22Rv1 (cell line): Measurements from ENCODE around the gene PALD1.

Experiments
- ZFX ChIP-seq: fragments of 450-650 bp; IDR thresholded peaks from 2 replicates; pipeline ENCODE4 v1.6.1; 2017; ENCODE audit warnings: antibody characterized with exemption, borderline replicate concordance
- TF ChIP-seq, protein P1 (sequence below): fragments of 450-650 bp; IDR thresholded peaks from 2 replicates; pipeline ENCODE4 v1.5.1; 2017; ENCODE audit warnings: mild to moderate bottlenecking

DNA sequence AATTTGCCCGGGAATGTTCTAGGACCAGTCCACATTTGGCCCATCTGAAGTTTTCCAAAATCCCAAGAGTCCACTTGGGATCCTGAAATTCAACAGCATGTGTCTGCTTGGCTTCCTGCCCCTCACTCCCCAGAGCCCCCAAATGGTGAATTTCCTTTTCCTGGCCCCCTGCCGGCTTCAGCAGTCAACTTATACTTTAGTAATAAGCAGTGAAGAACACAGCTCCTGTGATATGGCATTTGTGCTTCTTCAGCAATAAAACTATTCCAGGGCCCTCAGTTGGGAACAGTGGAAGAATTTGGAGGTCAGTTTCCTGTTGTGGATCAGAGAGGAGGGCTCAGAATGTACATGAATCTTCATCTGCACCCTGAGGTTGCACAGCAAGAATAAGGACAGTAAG is 72.9 kb downstream of the PALD1 start:
- TF ChIP-seq, protein P1, sequence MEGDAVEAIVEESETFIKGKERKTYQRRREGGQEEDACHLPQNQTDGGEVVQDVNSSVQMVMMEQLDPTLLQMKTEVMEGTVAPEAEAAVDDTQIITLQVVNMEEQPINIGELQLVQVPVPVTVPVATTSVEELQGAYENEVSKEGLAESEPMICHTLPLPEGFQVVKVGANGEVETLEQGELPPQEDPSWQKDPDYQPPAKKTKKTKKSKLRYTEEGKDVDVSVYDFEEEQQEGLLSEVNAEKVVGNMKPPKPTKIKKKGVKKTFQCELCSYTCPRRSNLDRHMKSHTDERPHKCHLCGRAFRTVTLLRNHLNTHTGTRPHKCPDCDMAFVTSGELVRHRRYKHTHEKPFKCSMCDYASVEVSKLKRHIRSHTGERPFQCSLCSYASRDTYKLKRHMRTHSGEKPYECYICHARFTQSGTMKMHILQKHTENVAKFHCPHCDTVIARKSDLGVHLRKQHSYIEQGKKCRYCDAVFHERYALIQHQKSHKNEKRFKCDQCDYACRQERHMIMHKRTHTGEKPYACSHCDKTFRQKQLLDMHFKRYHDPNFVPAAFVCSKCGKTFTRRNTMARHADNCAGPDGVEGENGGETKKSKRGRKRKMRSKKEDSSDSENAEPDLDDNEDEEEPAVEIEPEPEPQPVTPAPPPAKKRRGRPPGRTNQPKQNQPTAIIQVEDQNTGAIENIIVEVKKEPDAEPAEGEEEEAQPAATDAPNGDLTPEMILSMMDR, result no peak
- no peak for TF ChIP-seq ZFX
